IMR-90 (cell line): ENCODE results near the gene TMCC1. TPM values are rescaled to one million over a fixed set of nuclear protein-coding genes. Genes with fewer than 3 reads are reported as not detected.

Source experiments
- ATAC-seq: fragments of 200-7000 bp; cut with Tn5 transposase; 2 replicates; pipeline ENCODE4 v1.9.1; 2020; ENCODE audit warnings: low read depth, mild to moderate bottlenecking, moderate library complexity
- BruUV-seq: library from RNA; stranded (reverse); fragments of 400-500 nt; replicated peaks from 2 replicates; lab custom pipeline; 2021; lab: Mats Ljungman, UMichigan
- CTCF ChIA-PET: fragments of 300-600 bp; formaldehyde crosslinking; extraction: SDS; loops from one replicate; lab custom pipeline; 2021; ENCODE audit warnings: antibody characterized with exemption; lab: Yijun Ruan, JAX
- POLR2A ChIA-PET: fragments of 300-600 bp; sonication (Branson Sonifier 250); formaldehyde crosslinking; loops from one replicate; lab custom pipeline; 2022; ENCODE audit warnings: antibody characterized with exemption; ENCODE audit not compliant: unreplicated experiment; lab: Charles Lee
- DNase-seq: peaks from one replicate; pipeline ENCODE4 v3.0.0; 2013
- H2AFZ ChIP-seq: replicated peaks from 2 replicates; pipeline ENCODE3; 2013; ENCODE audit warnings: low read length, mild to moderate bottlenecking; ENCODE audit not compliant: poor library complexity
- H2AK5ac ChIP-seq: 2 replicates; pipeline ENCODE4 v1.6.1; 2013; ENCODE audit warnings: low read depth, low read length, inconsistent platforms
- H2AK9ac ChIP-seq: replicated peaks from 2 replicates; pipeline ENCODE3; 2013; ENCODE audit warnings: mild to moderate bottlenecking, low read depth, low read length, moderate library complexity; ENCODE audit not compliant: poor library complexity
- H2BK120ac ChIP-seq: 2 replicates; pipeline ENCODE4 v1.6.1; 2013; ENCODE audit warnings: low read depth, low read length, inconsistent platforms
- H2BK15ac ChIP-seq: 3 replicates; pipeline ENCODE4 v1.6.1; 2013; ENCODE audit warnings: low read depth, low read length, inconsistent platforms
- H2BK20ac ChIP-seq: 2 replicates; pipeline ENCODE4 v1.6.1; 2013; ENCODE audit warnings: low read depth, mild to moderate bottlenecking, inconsistent platforms, low read length, moderate library complexity
- H2BK5ac ChIP-seq: 2 replicates; pipeline ENCODE4 v1.6.1; 2013; ENCODE audit warnings: mild to moderate bottlenecking, low read depth, low read length, inconsistent platforms; ENCODE audit not compliant: poor library complexity, severe bottlenecking
- H3K14ac ChIP-seq: replicated peaks from 2 replicates; pipeline ENCODE4 v1.6.1; 2013; ENCODE audit warnings: low read depth, low read length, inconsistent platforms
- H3K18ac ChIP-seq: 2 replicates; pipeline ENCODE4 v1.6.1; 2013; ENCODE audit warnings: low read depth, low read length, control low read depth
- H3K23ac ChIP-seq: 2 replicates; pipeline ENCODE4 v1.6.1; 2013; ENCODE audit warnings: low read depth, low read length, inconsistent platforms
- H3K27ac ChIP-seq: 2 replicates; pipeline ENCODE4 v1.5.1; 2013; ENCODE audit warnings: mild to moderate bottlenecking, control low read depth, low read length; ENCODE audit not compliant: insufficient read depth
- H3K27me3 ChIP-seq: 2 replicates; pipeline ENCODE4 v1.6.1; 2013; ENCODE audit warnings: low read length; ENCODE audit not compliant: control insufficient read depth, insufficient read depth
- H3K36me3 ChIP-seq: 2 replicates; pipeline ENCODE4 v1.6.1; 2013; ENCODE audit warnings: low read length, mixed read lengths; ENCODE audit not compliant: control insufficient read depth, insufficient read depth
- H3K4ac ChIP-seq: 2 replicates; pipeline ENCODE4 v1.6.1; 2013; ENCODE audit warnings: low read depth, low read length, inconsistent platforms
- H3K4me1 ChIP-seq: 2 replicates; pipeline ENCODE4 v1.6.1; 2013; ENCODE audit warnings: low read length, mixed read lengths; ENCODE audit not compliant: control insufficient read depth, insufficient read depth
- H3K4me2 ChIP-seq: 2 replicates; pipeline ENCODE4 v1.6.1; 2013; ENCODE audit warnings: low read depth, mild to moderate bottlenecking, control low read depth, low read length, moderate library complexity
- H3K4me3 ChIP-seq: 2 replicates; pipeline ENCODE4 v1.5.1; 2013; ENCODE audit warnings: low read depth, mild to moderate bottlenecking, control low read depth, low read length, moderate library complexity; ENCODE audit not compliant: insufficient read depth
- H3K56ac ChIP-seq: 2 replicates; pipeline ENCODE4 v1.6.1; 2013; ENCODE audit warnings: low read length, inconsistent platforms; ENCODE audit not compliant: insufficient read depth; ENCODE audit errors: extremely low read depth
- H3K79me1 ChIP-seq, 2 experiments: 2 replicates each; pipeline ENCODE4 v1.6.1; 2013; ENCODE audit warnings: low read length in 2 of 2, inconsistent platforms in 1 of 2, low read depth in 1 of 2
- H3K9ac ChIP-seq: 2 replicates; pipeline ENCODE4 v1.6.1; 2013; ENCODE audit warnings: low read depth, low read length, control low read depth
- H3K9me1 ChIP-seq: 2 replicates; pipeline ENCODE4 v1.6.1; 2013; ENCODE audit warnings: low read length, inconsistent platforms; ENCODE audit not compliant: insufficient read depth
- H3K9me3 ChIP-seq: 2 replicates; pipeline ENCODE4 v1.6.1; 2013; ENCODE audit warnings: low read length; ENCODE audit not compliant: control insufficient read depth, insufficient read depth
- H4K20me1 ChIP-seq: 2 replicates; pipeline ENCODE4 v1.6.1; 2013; ENCODE audit warnings: low read length, inconsistent platforms; ENCODE audit not compliant: insufficient read depth
- H4K5ac ChIP-seq: 2 replicates; pipeline ENCODE4 v1.6.1; 2013; ENCODE audit warnings: mild to moderate bottlenecking, low read depth, low read length, control low read depth
- H4K8ac ChIP-seq, 2 experiments: 2 replicates each; pipeline ENCODE4 v1.6.1; 2013; ENCODE audit warnings: low read depth in 2 of 2, low read length in 2 of 2, control low read depth in 1 of 2, inconsistent platforms in 1 of 2
- H4K91ac ChIP-seq: 2 replicates; pipeline ENCODE4 v1.6.1; 2013; ENCODE audit warnings: low read depth, low read length, inconsistent platforms; ENCODE audit not compliant: insufficient read depth
- BHLHE40 ChIP-seq: fragments of 150-350 bp; IDR thresholded peaks from 2 replicates; pipeline ENCODE4 v1.6.1; 2016; ENCODE audit warnings: mild to moderate bottlenecking, low read depth, low read length
- CEBPB ChIP-seq: IDR thresholded peaks from 2 replicates; pipeline ENCODE4 v1.6.1; 2012; ENCODE audit warnings: low read depth, low read length, improper control_type of control experiment
- CTCF ChIP-seq: conservative IDR thresholded peaks from 2 replicates; pipeline ENCODE4 v1.5.1; 2012; ENCODE audit warnings: mild to moderate bottlenecking, low read depth, low read length, improper control_type of control experiment
- ELK1 ChIP-seq: fragments of 150-350 bp; IDR thresholded peaks from 2 replicates; pipeline ENCODE4 v1.6.1; 2016; ENCODE audit warnings: low read depth, mild to moderate bottlenecking, low read length, moderate library complexity, borderline replicate concordance
- FOS ChIP-seq: fragments of 150-350 bp; IDR thresholded peaks from 2 replicates; pipeline ENCODE4 v1.6.1; 2016; ENCODE audit warnings: low read depth, low read length
- MAFK ChIP-seq: IDR thresholded peaks from 2 replicates; pipeline ENCODE4 v1.6.1; 2012; ENCODE audit warnings: low read depth, low read length, improper control_type of control experiment
- MAZ ChIP-seq: IDR thresholded peaks from 2 replicates; pipeline ENCODE4 v1.6.1; 2012; ENCODE audit warnings: low read depth, mild to moderate bottlenecking, low read length, improper control_type of control experiment, moderate library complexity, borderline replicate concordance
- MXI1 ChIP-seq: IDR thresholded peaks from 2 replicates; pipeline ENCODE4 v1.6.1; 2012; ENCODE audit warnings: low read depth, mild to moderate bottlenecking, low read length, moderate library complexity, borderline replicate concordance
- NFE2L2 ChIP-seq: fragments of 150-350 bp; IDR thresholded peaks from 2 replicates; pipeline ENCODE4 v1.6.1; 2016; ENCODE audit warnings: low read depth, mild to moderate bottlenecking, low read length
- POLR2A ChIP-seq: IDR thresholded peaks from 2 replicates; pipeline ENCODE4 v1.6.1; 2012; ENCODE audit warnings: mild to moderate bottlenecking, low read depth, low read length
- RAD21 ChIP-seq: IDR thresholded peaks from 2 replicates; pipeline ENCODE4 v1.6.1; 2012; ENCODE audit warnings: low read length, improper control_type of control experiment
- RCOR1 ChIP-seq: IDR thresholded peaks from 2 replicates; pipeline ENCODE4 v1.6.1; 2012; ENCODE audit warnings: mild to moderate bottlenecking, low read length, improper control_type of control experiment; ENCODE audit not compliant: insufficient replicate concordance
- RFX5 ChIP-seq: IDR thresholded peaks from 2 replicates; pipeline ENCODE4 v1.8.0; 2012; ENCODE audit warnings: low read depth, mild to moderate bottlenecking, low read length, moderate library complexity
- SMC3 ChIP-seq: fragments of 150-350 bp; IDR thresholded peaks from 2 replicates; pipeline ENCODE4 v1.6.1; 2016; ENCODE audit warnings: low read depth, mild to moderate bottlenecking, antibody characterized with exemption, low read length, moderate library complexity
- USF2 ChIP-seq: fragments of 150-350 bp; IDR thresholded peaks from 2 replicates; pipeline ENCODE4 v1.6.1; 2017; ENCODE audit warnings: mild to moderate bottlenecking, antibody characterized with exemption, low read length, low read depth
- WGBS, 2 experiments: methylation state at CpG; one replicate each; pipeline versions ENCODE4 v1.1.5 to v1.1.7; 2013; ENCODE audit warnings: missing lambda C conversion rate in 2 of 2; ENCODE audit not compliant: insufficient read length in 1 of 2; ENCODE audit errors: extremely low coverage in 2 of 2; 5-methylcytosine and 5-hydroxymethylcytosine counted together
- dilution Hi-C: fragments of 300-500 bp; cut with HindIII; formaldehyde crosslinking; loops from one replicate; pipeline ENCODE4 v1.14.3; 2018; ENCODE audit warnings: low sequenced_read_pairs; ENCODE audit not compliant: unreplicated experiment
- in situ Hi-C: fragments of 300-500 bp; cut with MboI; formaldehyde crosslinking; loops from 3 replicates; pipeline ENCODE4 v1.14.3; 2019; ENCODE audit warnings: low sequenced_read_pairs, inconsistent platforms, mixed read lengths
- intact Hi-C: fragments of 100-400 bp; cut with micrococcal nuclease; formaldehyde crosslinking; loops from 2 replicates; pipeline ENCODE4 v1.10.0; 2022
- polyA plus RNA-seq, 3 experiments: library from polyadenylated mRNA; depleted of rRNA; stranded (reverse); fragments of >200 nt; gene quantifications; 2 replicates each; pipeline ENCODE4 v1.2.3, GENCODE V29; 2012; ENCODE audit warnings: low replicate concordance in 1 of 3
- total RNA-seq: library from RNA; depleted of rRNA; stranded (reverse); fragments of >200 nt; gene quantifications from 2 replicates; pipeline ENCODE4 v1.2.3, GENCODE V29; 2012

TMCC1 gene
- total and polyA plus RNA-seq, 2 of the 4 experiments (the other 2 are of a cell fraction): 5.0 to 7.3 TPM

GRCh38 chr3:129688271-129688895 is 205.1 kb downstream of the TMCC1 start:
- H2BK5ac ChIP-seq: no peak overlapping the region
- H3K9me3 ChIP-seq: no peaks in the 10 kb centered on the region
- H4K8ac ChIP-seq: no peak overlapping the region
- no peaks in the 10 kb centered on the region for H3K36me3 ChIP-seq
- no peak overlapping the region; the same call in 1 of the 2 replicates for H3K14ac ChIP-seq
- 0 out of 2 replicates have a peak overlapping the region, but pooled peaks have one; percentile 25 for H3K23ac ChIP-seq
- H2AFZ ChIP-seq: peak overlapping the region; percentile 59
- peak overlapping the region; percentile 47; the same call in 1 of the 2 replicates for H3K27ac ChIP-seq
- H3K4ac ChIP-seq: no peak overlapping the region
- peak overlapping the region; percentile 37 for H3K4me3 ChIP-seq
- H3K18ac ChIP-seq: no peak overlapping the region
- H3K4me2 ChIP-seq: peak overlapping the region; percentile 93
- intact Hi-C loops (no loop called here), dilution Hi-C loops (no loop called here), in situ Hi-C loops (no loop called here)
- H2BK20ac ChIP-seq: no peak overlapping the region
- no peak overlapping the region for H2AK5ac ChIP-seq
- peak overlapping the region; percentile 45 for H3K9ac ChIP-seq
- H4K91ac ChIP-seq: no peak overlapping the region
- no peak overlapping the region for H2BK120ac ChIP-seq
- H3K4me1 ChIP-seq: 0 out of 2 replicates have a peak, but pooled peaks cover 5% of the 10 kb centered on the region
- peaks cover 0 to 4% of the 10 kb centered on the region in 2 experiments; a peak in 2 of 4 replicates for H3K79me1 ChIP-seq
- no peaks in the 10 kb centered on the region for H3K9me1 ChIP-seq
- H2AK9ac ChIP-seq: no peak overlapping the region
- H3K27me3 ChIP-seq: no peaks in the 10 kb centered on the region
- peak; percentile 74 for DNase-seq
- ChIA-PET POLR2A (no interaction called here), CTCF (interaction anchor here (0.7 kb wide), 2 partner anchors 15 to 23 kb away, joined by 3 read pairs; no protein-coding TSS in a partner anchor)
- H2BK15ac ChIP-seq: no peak overlapping the region
- peak; percentile 87 for ATAC-seq
- H4K5ac ChIP-seq: no peak overlapping the region
- BruUV-seq: no TSS peak
- H4K20me1 ChIP-seq: peaks cover 4% of the 10 kb centered on the region; the same call in 1 of the 2 replicates
- WGBS, 2 experiments: no CpG with 5 or more reads among the region's 11 CpGs
- peak overlapping the region; percentile 8; the same call in 1 of the 2 replicates for H3K56ac ChIP-seq
- TF ChIP-seq RAD21 (no peak), RFX5 (no peak), ELK1 (no peak), NFE2L2 (no peak), MAZ (no peak), MXI1 (no peak), FOS (no peak), BHLHE40 (no peak), USF2 (no peak), RCOR1 (no peak), SMC3 (no peak), POLR2A (no peak), CEBPB (no peak), CTCF (no peak), MAFK (no peak)
